Glutamatergic neuron (in vitro differentiated cells): ENCODE measurements around the gene ZNF585A. TPM values are rescaled to one million over a fixed set of nuclear protein-coding genes. Genes with fewer than 3 reads are reported as not detected.

Experiments used
- DNase-seq: peaks from one replicate; pipeline ENCODE4 v3.0.0; 2022
- H3K27ac Mint-ChIP-seq: one replicate; pipeline ENCODE4 v1.8.0; 2020; ENCODE audit warnings: mild to moderate bottlenecking, mixed read lengths, inconsistent platforms; ENCODE audit not compliant: unreplicated experiment
- H3K27me3 Mint-ChIP-seq: one replicate; pipeline ENCODE4 v1.8.0; 2020; ENCODE audit warnings: mild to moderate bottlenecking, moderate library complexity, mixed read lengths, inconsistent platforms; ENCODE audit not compliant: unreplicated experiment
- H3K36me3 Mint-ChIP-seq: one replicate; pipeline ENCODE4 v1.8.0; 2020; ENCODE audit warnings: mild to moderate bottlenecking, mixed read lengths, inconsistent platforms; ENCODE audit not compliant: unreplicated experiment
- H3K4me1 Mint-ChIP-seq: one replicate; pipeline ENCODE4 v1.8.0; 2020; ENCODE audit warnings: mild to moderate bottlenecking, low read depth, mixed read lengths, inconsistent platforms; ENCODE audit not compliant: unreplicated experiment
- H3K4me3 Mint-ChIP-seq: one replicate; pipeline ENCODE4 v1.8.0; 2020; ENCODE audit warnings: mild to moderate bottlenecking, mixed read lengths, inconsistent platforms; ENCODE audit not compliant: unreplicated experiment
- H3K9me3 Mint-ChIP-seq: one replicate; pipeline ENCODE4 v1.8.0; 2020; ENCODE audit warnings: mild to moderate bottlenecking, moderate library complexity, mixed read lengths, inconsistent platforms; ENCODE audit not compliant: unreplicated experiment
- total RNA-seq: library from RNA; stranded (reverse); fragmentation: NEBNext Ultra II Directional; extraction: Animal tissue kit (Norgen Biotek cat#: 25700); gene quantifications from one replicate; pipeline ENCODE4 v1.2.1, GENCODE V29; 2021; ENCODE audit not compliant: unreplicated experiment
- TF ChIP-seq, protein P1 (sequence below): fragments of 200-600 bp; sonication (generic); IDR thresholded peaks from one replicate; pipeline ENCODE4 v1.5.0; 2021; ENCODE audit not compliant: partially characterized antibody, unreplicated experiment

Gene ZNF585A
- total RNA-seq, 1 donor from 2014 or later = 12.5 TPM

DNA sequence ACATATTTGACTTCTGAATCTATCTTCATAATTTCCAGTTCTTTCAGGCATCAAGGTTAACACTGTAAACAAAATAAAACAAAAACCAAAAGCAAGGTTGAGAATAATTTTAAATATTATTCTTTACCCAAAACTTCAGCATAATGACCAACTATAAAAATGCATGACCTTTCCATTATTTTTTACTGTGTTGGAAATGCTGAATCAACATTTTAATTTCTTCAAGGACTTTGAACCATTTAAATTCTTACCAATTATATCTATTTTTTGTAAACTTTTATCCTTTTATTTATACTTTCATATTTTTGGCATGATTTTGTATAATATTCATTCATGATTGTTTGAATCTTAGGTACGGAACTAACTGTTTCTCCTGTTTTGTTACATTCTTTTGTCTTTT, 6.9 kb downstream of the ZNF585A start:
- no peak overlapping the region for H3K27ac Mint-ChIP-seq
- H3K36me3 Mint-ChIP-seq = peaks cover 51% of the 10 kb centered on the region
- H3K4me1 Mint-ChIP-seq = no peaks in the 10 kb centered on the region
- no peak for DNase-seq
- peaks cover 9% of the 10 kb centered on the region for H3K9me3 Mint-ChIP-seq
- no peak overlapping the region for H3K4me3 Mint-ChIP-seq
- H3K27me3 Mint-ChIP-seq = no peaks in the 10 kb centered on the region
- TF ChIP-seq, protein P1, sequence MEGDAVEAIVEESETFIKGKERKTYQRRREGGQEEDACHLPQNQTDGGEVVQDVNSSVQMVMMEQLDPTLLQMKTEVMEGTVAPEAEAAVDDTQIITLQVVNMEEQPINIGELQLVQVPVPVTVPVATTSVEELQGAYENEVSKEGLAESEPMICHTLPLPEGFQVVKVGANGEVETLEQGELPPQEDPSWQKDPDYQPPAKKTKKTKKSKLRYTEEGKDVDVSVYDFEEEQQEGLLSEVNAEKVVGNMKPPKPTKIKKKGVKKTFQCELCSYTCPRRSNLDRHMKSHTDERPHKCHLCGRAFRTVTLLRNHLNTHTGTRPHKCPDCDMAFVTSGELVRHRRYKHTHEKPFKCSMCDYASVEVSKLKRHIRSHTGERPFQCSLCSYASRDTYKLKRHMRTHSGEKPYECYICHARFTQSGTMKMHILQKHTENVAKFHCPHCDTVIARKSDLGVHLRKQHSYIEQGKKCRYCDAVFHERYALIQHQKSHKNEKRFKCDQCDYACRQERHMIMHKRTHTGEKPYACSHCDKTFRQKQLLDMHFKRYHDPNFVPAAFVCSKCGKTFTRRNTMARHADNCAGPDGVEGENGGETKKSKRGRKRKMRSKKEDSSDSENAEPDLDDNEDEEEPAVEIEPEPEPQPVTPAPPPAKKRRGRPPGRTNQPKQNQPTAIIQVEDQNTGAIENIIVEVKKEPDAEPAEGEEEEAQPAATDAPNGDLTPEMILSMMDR = no peak

DNA sequence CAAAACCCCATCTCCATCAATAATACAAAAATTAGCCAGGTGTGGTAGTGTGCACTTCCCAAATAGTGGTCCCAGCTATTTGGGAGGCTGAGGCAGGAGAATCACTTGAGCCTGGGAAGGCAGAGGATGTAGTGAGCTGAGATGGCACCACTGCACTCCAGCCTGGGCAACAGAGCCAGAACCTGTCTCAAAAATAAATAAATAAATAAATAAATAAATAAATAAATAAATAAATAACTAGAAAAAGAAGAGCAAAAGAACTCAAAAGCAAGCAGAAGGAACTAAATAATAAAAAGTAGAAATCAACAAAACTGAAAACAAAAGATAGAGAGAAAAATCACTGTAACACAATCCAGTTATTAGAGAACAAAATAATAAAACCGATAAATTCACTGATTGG, 12.3 kb downstream of the ZNF585A start:
- DNase-seq = no peak
- H3K9me3 Mint-ChIP-seq = peaks cover 25% of the 10 kb centered on the region
- H3K27me3 Mint-ChIP-seq = peaks cover 2% of the 10 kb centered on the region
- H3K36me3 Mint-ChIP-seq = peaks cover 72% of the 10 kb centered on the region
- no peak overlapping the region for H3K4me3 Mint-ChIP-seq
- H3K27ac Mint-ChIP-seq = no peak overlapping the region
- TF ChIP-seq, protein P1 = no peak
- H3K4me1 Mint-ChIP-seq = no peaks in the 10 kb centered on the region

DNA sequence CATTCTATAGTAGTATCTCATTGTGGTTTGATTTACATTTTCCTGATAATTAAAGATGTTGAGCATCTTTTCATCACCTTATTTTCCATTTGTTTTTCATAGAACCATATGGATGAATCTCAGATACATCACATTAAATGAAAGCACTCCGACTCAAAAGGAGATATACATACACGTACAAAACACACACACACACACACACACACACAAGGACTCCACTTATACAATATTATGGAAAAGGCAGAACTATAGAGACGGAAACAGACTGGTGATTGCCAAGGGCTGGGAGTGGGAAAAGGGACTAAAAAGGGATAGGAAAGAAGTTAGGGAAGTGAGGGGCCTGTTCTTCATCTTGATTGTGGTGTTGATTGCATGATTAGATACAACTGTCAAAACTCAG, 24.3 kb downstream of the ZNF585A start:
- Mint-ChIP-seq H3K36me3 (peaks cover 59% of the 10 kb centered on the region), H3K4me3 (no peak overlapping the region), H3K27ac (no peak overlapping the region), H3K27me3 (no peaks in the 10 kb centered on the region), H3K9me3 (peaks cover 12% of the 10 kb centered on the region), H3K4me1 (no peaks in the 10 kb centered on the region)
- TF ChIP-seq, protein P1 = no peak
- no peak for DNase-seq

DNA sequence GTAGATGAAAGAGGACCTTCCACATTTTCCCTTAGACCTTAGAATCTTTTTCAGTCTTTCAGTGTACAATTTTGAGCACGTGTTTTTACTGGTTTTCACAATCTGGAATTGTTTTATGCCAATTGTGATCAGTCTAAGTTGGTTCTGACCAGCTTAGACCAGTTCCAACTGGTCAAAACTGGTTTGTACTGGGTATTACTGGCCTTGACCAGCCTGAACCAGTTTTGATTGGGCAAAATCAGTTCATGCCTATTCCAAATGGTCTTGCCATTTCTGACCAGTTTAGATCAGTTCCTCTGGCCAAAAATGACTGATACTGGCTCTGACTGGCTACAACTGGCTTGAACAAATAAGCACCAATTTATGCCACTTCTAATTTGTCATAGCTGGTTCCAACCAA, 36.4 kb downstream of the ZNF585A start:
- peaks cover 29% of the 10 kb centered on the region for H3K36me3 Mint-ChIP-seq
- no peak overlapping the region for H3K4me3 Mint-ChIP-seq
- H3K27me3 Mint-ChIP-seq = no peaks in the 10 kb centered on the region
- peaks cover 16% of the 10 kb centered on the region for H3K9me3 Mint-ChIP-seq
- no peak overlapping the region for H3K27ac Mint-ChIP-seq
- no peak for DNase-seq
- H3K4me1 Mint-ChIP-seq = no peaks in the 10 kb centered on the region
- TF ChIP-seq, protein P1 = no peak

DNA sequence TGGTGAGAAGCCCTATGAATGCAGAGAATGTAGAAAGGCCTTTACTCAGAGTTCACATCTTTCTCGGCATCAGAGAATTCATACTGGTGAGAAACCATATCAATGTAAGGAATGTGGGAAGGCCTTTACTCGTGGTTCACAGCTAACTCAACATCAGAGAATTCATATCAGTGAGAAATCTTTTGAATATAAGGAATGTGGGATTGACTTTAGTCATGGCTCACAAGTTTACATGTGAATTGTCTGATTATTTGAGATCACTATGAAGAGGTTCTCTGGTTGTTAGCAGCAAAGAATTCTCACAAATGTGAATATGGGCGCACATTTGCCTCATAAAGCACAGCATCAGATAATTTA, 43.7 kb downstream of the ZNF585A start:
- H3K27ac Mint-ChIP-seq = no peak overlapping the region
- H3K9me3 Mint-ChIP-seq = peaks cover 41% of the 10 kb centered on the region
- no peaks in the 10 kb centered on the region for H3K4me1 Mint-ChIP-seq
- peaks cover 70% of the 10 kb centered on the region for H3K36me3 Mint-ChIP-seq
- TF ChIP-seq, protein P1 = no peak
- H3K27me3 Mint-ChIP-seq = peaks cover 2% of the 10 kb centered on the region
- H3K4me3 Mint-ChIP-seq = no peak overlapping the region
- DNase-seq = no peak
